Liver (tissue), 9 donors: ENCODE measurements around the gene TSPAN7. TPM values are rescaled to one million over a fixed set of nuclear protein-coding genes. Genes with fewer than 3 reads are reported as not detected.

Source experiments
- DNase-seq: peaks from one replicate; pipeline ENCODE4 v3.0.0-alpha.2; 2017; ENCODE audit warnings: low spot score
- H3K27ac ChIP-seq, 2 donors: one replicate each; pipeline ENCODE4 v1.7.0; 2013; ENCODE audit warnings: inconsistent platforms in 2 of 2, low read length in 2 of 2, control low read depth in 1 of 2, low read depth in 1 of 2, mild to moderate bottlenecking in 1 of 2
- H3K27me3 ChIP-seq, 4 donors: one replicate each; pipeline versions ENCODE4 v1.6.1 to v1.7.0; 2013; ENCODE audit warnings: low read length in 3 of 4, inconsistent platforms in 1 of 4, mild to moderate bottlenecking in 1 of 4, moderate library complexity in 1 of 4; ENCODE audit not compliant: control insufficient read depth in 4 of 4, insufficient read depth in 4 of 4
- H3K36me3 ChIP-seq, 4 donors: one replicate each; pipeline versions ENCODE4 v1.6.1 to v1.7.0; 2013; ENCODE audit warnings: low read length in 3 of 4, mild to moderate bottlenecking in 3 of 4, low read depth in 1 of 4, moderate library complexity in 1 of 4; ENCODE audit not compliant: control insufficient read depth in 4 of 4, insufficient read depth in 3 of 4
- H3K4me1 ChIP-seq, 4 donors: one replicate each; pipeline versions ENCODE4 v1.6.1 to v1.7.0; 2013; ENCODE audit warnings: low read length in 3 of 4, mild to moderate bottlenecking in 3 of 4, moderate library complexity in 1 of 4; ENCODE audit not compliant: control insufficient read depth in 4 of 4, insufficient read depth in 4 of 4
- H3K4me3 ChIP-seq, 3 donors: one replicate each; pipeline versions ENCODE4 v1.6.1 to v1.7.0; 2013; ENCODE audit warnings: low read length in 3 of 3, control low read depth in 1 of 3, low read depth in 1 of 3, mild to moderate bottlenecking in 1 of 3
- H3K9ac ChIP-seq, 2 donors: one replicate each; pipeline ENCODE4 v1.7.0; 2013; ENCODE audit warnings: low read length in 2 of 2, mild to moderate bottlenecking in 2 of 2, moderate library complexity in 2 of 2, control low read depth in 1 of 2, low read depth in 1 of 2
- H3K9me3 ChIP-seq, 4 donors: one replicate each; pipeline versions ENCODE4 v1.6.1 to v1.7.0; 2013; ENCODE audit warnings: low read length in 3 of 4; ENCODE audit not compliant: control insufficient read depth in 4 of 4
- ATF3 ChIP-seq: IDR thresholded peaks from 2 replicates; pipeline ENCODE4 v1.6.1; 2016; ENCODE audit warnings: antibody characterized with exemption
- FOXA2 ChIP-seq: IDR thresholded peaks from 2 replicates; pipeline ENCODE4 v1.6.1; 2016; ENCODE audit warnings: antibody characterized with exemption
- GABPA ChIP-seq, 2 donors: IDR thresholded peaks in 1 of 2; conservative IDR thresholded peaks in 1 of 2; 2 replicates each; pipeline ENCODE4 v1.6.1; 2016; ENCODE audit warnings: antibody characterized with exemption in 2 of 2, mild to moderate bottlenecking in 1 of 2, moderate library complexity in 1 of 2
- HNF4A ChIP-seq, 2 donors: conservative IDR thresholded peaks; 2 replicates each; pipeline ENCODE4 v1.6.1; 2016; ENCODE audit warnings: antibody characterized with exemption in 2 of 2, mild to moderate bottlenecking in 2 of 2
- HNF4G ChIP-seq: IDR thresholded peaks from 2 replicates; pipeline ENCODE4 v1.6.1; 2016; ENCODE audit warnings: antibody characterized with exemption
- JUND ChIP-seq, 2 donors: IDR thresholded peaks; 2 replicates each; pipeline ENCODE4 v1.6.1; 2016; ENCODE audit warnings: antibody characterized with exemption in 2 of 2
- MAX ChIP-seq: IDR thresholded peaks from 2 replicates; pipeline ENCODE4 v1.6.1; 2016; ENCODE audit warnings: antibody characterized with exemption
- NR2F2 ChIP-seq: IDR thresholded peaks from 2 replicates; pipeline ENCODE4 v1.6.1; 2016; ENCODE audit warnings: antibody characterized with exemption
- RAD21 ChIP-seq, 2 donors: IDR thresholded peaks; 2 replicates each; pipeline ENCODE4 v1.6.1; 2016; ENCODE audit warnings: antibody characterized with exemption in 2 of 2, mild to moderate bottlenecking in 2 of 2
- REST ChIP-seq: IDR thresholded peaks from 2 replicates; pipeline ENCODE4 v1.6.1; 2016; ENCODE audit warnings: antibody characterized with exemption, mild to moderate bottlenecking
- SP1 ChIP-seq: IDR thresholded peaks from 2 replicates; pipeline ENCODE4 v1.6.1; 2018; ENCODE audit warnings: antibody characterized with exemption, mild to moderate bottlenecking
- TAF1 ChIP-seq: conservative IDR thresholded peaks from 2 replicates; pipeline ENCODE4 v1.6.1; 2016; ENCODE audit warnings: antibody characterized with exemption, mild to moderate bottlenecking
- YY1 ChIP-seq: IDR thresholded peaks from 2 replicates; pipeline ENCODE4 v1.6.1; 2016; ENCODE audit warnings: antibody characterized with exemption, mild to moderate bottlenecking
- WGBS: extraction: QIAGEN DNeasy Blood & Tissue Kit; methylation state at CpG from one replicate; pipeline ENCODE4 v1.1.7; 2013; 5-methylcytosine and 5-hydroxymethylcytosine counted together
- polyA plus RNA-seq, 2 donors: library from polyadenylated mRNA; stranded (reverse) in 1 of 2; unstranded in 1 of 2; fragments of 200-250 nt in 1 of 2; fragments of >200 nt in 1 of 2; fragmentation: Nextera tagmentation in 1 of 2; extraction: Ambion mirVana in 1 of 2; gene quantifications; one replicate each; pipeline versions ENCODE4 v1.2.1 to v1.2.3, GENCODE V29; 2013 to 2015
- total RNA-seq, 2 donors: library from RNA; depleted of rRNA; stranded (reverse); fragments of >200 nt; gene quantifications; one replicate each; pipeline ENCODE4 v1.2.3, GENCODE V29; 2014
- TF ChIP-seq, protein P1 (sequence below): IDR thresholded peaks from 2 replicates; pipeline ENCODE4 v1.6.1; 2016; ENCODE audit warnings: antibody characterized with exemption
- donor health status: healthy.
- donor health status: healthy.
- donor health status: healthy.
- donor health status: healthy.
- donor health status: healthy.

The TSPAN7 gene
- total and polyA plus RNA-seq, 4 donors, result 10.1 to 26.2 (median 17.6) TPM

DNA sequence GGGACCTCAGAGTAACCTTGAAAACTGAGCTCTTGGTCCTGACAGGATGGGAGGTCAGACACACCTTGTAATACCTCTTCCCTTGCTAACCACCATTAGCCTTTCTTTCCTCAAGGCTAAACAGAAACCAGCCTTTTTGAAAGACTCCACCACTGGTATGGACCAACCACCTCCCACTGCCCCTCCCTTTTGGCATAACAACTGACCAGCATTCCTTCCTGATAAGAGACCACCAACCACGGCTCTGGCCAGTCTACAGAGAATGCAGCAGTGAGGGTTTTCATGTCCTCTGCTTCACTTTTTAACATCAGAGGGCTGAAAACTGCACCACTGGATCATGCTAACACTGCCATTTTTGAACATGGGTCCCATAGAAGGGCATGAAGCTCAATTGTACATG is 139.7 kb downstream of the TSPAN7 start:
- no peak overlapping the region for H3K4me3 ChIP-seq
- TF ChIP-seq HNF4G, result no peak
- no peak for TF ChIP-seq HNF4A (conservative IDR thresholded peaks at IDR 0.05)
- no peak for TF ChIP-seq SP1
- TF ChIP-seq ATF3, result no peak
- no peak for TF ChIP-seq YY1
- TF ChIP-seq JUND (IDR thresholded peaks at IDR 0.05), result no peak
- TF ChIP-seq GABPA (IDR thresholded peaks at IDR 0.05 in 1 of 2, conservative IDR thresholded peaks at IDR 0.05 in 1 of 2), result no peak
- TF ChIP-seq REST, result no peak
- no peak for TF ChIP-seq FOXA2
- TF ChIP-seq RAD21 (IDR thresholded peaks at IDR 0.05), result no peak
- TF ChIP-seq, protein P1, sequence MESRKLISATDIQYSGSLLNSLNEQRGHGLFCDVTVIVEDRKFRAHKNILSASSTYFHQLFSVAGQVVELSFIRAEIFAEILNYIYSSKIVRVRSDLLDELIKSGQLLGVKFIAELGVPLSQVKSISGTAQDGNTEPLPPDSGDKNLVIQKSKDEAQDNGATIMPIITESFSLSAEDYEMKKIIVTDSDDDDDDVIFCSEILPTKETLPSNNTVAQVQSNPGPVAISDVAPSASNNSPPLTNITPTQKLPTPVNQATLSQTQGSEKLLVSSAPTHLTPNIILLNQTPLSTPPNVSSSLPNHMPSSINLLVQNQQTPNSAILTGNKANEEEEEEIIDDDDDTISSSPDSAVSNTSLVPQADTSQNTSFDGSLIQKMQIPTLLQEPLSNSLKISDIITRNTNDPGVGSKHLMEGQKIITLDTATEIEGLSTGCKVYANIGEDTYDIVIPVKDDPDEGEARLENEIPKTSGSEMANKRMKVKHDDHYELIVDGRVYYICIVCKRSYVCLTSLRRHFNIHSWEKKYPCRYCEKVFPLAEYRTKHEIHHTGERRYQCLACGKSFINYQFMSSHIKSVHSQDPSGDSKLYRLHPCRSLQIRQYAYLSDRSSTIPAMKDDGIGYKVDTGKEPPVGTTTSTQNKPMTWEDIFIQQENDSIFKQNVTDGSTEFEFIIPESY, result no peak
- no peak for TF ChIP-seq MAX
- 39% methylated on average over 1 of the region's 1 CpG for WGBS

DNA sequence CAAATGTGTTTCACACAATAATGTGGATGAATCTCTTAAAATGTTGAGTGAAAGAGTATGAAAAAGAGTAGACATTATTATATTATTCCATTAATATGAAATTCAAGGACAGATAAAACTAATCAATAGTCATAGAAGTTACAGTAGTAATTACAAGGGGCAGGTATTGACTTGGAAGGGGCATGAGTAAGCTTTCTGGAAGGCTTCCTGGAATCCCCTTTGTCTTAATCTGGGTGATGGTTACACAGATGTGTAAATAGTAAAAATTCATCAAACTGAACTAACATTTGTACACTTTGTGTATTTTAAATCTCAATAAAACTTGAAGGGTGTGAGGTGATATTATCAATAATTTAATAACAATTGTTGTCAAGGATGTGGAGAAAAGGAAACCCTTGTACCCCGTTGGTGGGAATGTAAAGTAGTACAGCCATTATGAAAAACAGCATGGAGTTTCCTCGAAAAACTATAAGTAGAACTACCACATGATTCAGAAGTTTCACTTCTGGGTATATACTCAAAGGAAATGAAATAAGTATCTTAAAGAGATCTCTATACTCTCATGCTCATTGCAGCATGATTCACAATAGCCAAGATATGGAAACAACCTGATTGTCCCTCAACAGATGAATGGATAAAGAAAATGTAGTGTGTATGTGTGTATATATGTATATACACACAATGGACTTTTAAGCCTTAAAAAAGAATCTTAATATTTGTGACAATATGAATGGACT is 143.0 kb downstream of the TSPAN7 start:
- DNase-seq, result no peak
- no peak overlapping the region for H3K4me3 ChIP-seq
- no peaks in the 10 kb centered on the region for H3K36me3 ChIP-seq
- no peaks in the 10 kb centered on the region for H3K27me3 ChIP-seq
- no peaks in the 10 kb centered on the region for H3K4me1 ChIP-seq
- TF ChIP-seq TAF1 (no peak), GABPA (IDR thresholded peaks at IDR 0.05 in 1 of 2, conservative IDR thresholded peaks at IDR 0.05 in 1 of 2) (no peak), NR2F2 (no peak), SP1 (no peak)
- WGBS, result 84% methylated on average over 2 of the region's 2 CpGs
- no peak overlapping the region for H3K27ac ChIP-seq
- H3K9me3 ChIP-seq, result no peaks in the 10 kb centered on the region
- no peak overlapping the region for H3K9ac ChIP-seq

More for the DNA sequence above, 139.7 kb downstream of the TSPAN7 start:
- no peak overlapping the region for H3K9ac ChIP-seq
- no peaks in the 10 kb centered on the region for H3K9me3 ChIP-seq
- DNase-seq, result no peak
- no peak overlapping the region for H3K27ac ChIP-seq
- no peaks in the 10 kb centered on the region for H3K4me1 ChIP-seq
- no peaks in the 10 kb centered on the region for H3K36me3 ChIP-seq
- no peaks in the 10 kb centered on the region for H3K27me3 ChIP-seq
